HepG2 (cell line): ENCODE results near the gene APLNR.

Experiments used
- BCL6 ChIP-seq: IDR thresholded peaks from 2 replicates; pipeline ENCODE4 v1.6.1; 2016; ENCODE audit warnings: missing genetic modification reagents, missing compliant biosample characterization
- CEBPZ ChIP-seq: IDR thresholded peaks from 2 replicates; pipeline ENCODE4 v1.6.1; 2012; ENCODE audit warnings: low read length, improper control_type of control experiment
- CREB1 ChIP-seq, 2 experiments: fragments of 450-650 bp in 1 of 2; IDR thresholded peaks; 2 replicates each; pipeline ENCODE4 v1.6.1; 2016 to 2017; ENCODE audit warnings: control low read depth in 1 of 2, mild to moderate bottlenecking in 1 of 2, missing compliant biosample characterization in 1 of 2, missing genetic modification characterization in 1 of 2
- CTCF ChIP-seq: sonication (generic); formaldehyde crosslinking; IDR thresholded peaks from 2 replicates; pipeline ENCODE4 v1.5.0; 2020; ENCODE audit warnings: mild to moderate bottlenecking, missing genetic modification reagents, moderate library complexity
- FOXM1 ChIP-seq: sonication (generic); formaldehyde crosslinking; IDR thresholded peaks from 2 replicates; pipeline ENCODE4 v1.5.0; 2020; ENCODE audit warnings: missing genetic modification reagents
- NCOA1 ChIP-seq: sonication (generic); formaldehyde crosslinking; IDR thresholded peaks from 2 replicates; pipeline ENCODE4 v1.9.0; 2021; ENCODE audit warnings: missing genetic modification reagents
- NFKB2 ChIP-seq: sonication (generic); formaldehyde crosslinking; IDR thresholded peaks from 2 replicates; pipeline ENCODE4 v1.4.0; 2020; ENCODE audit warnings: missing genetic modification reagents, borderline replicate concordance
- POLR2A ChIP-seq, 2 experiments: IDR thresholded peaks; 2 replicates each; pipeline ENCODE4 v1.6.1; 2011; ENCODE audit warnings: low read depth in 2 of 2, low read length in 2 of 2, mild to moderate bottlenecking in 1 of 2, moderate library complexity in 1 of 2; ENCODE audit not compliant: insufficient read depth in 1 of 2
- SMARCC2 ChIP-seq: fragments of 450-650 bp; IDR thresholded peaks from 2 replicates; pipeline ENCODE4 v1.6.1; 2017; ENCODE audit warnings: antibody characterized with exemption, mild to moderate bottlenecking
- ZSCAN31 ChIP-seq: sonication (generic); formaldehyde crosslinking; IDR thresholded peaks from 2 replicates; pipeline ENCODE4 v1.5.0; 2020; ENCODE audit warnings: low read depth, mild to moderate bottlenecking, missing genetic modification reagents

- no peak for TF ChIP-seq FOXM1 (CRISPR knock-in tag)
- no peak for TF ChIP-seq POLR2A (IDR thresholded peaks at IDR 0.05; ENCODE audit: insufficient read depth in 1 of 2, low read depth in 2 of 2, low read length in 2 of 2)
- TF ChIP-seq CEBPZ, result no peak
- no peak for TF ChIP-seq CREB1 (IDR thresholded peaks at IDR 0.05)
- no peak for TF ChIP-seq CREB1 (CRISPR knock-in tag; IDR thresholded peaks at IDR 0.05)
- TF ChIP-seq CTCF (CRISPR knock-in tag), result no peak
- no peak for TF ChIP-seq NFKB2 (CRISPR knock-in tag)
- TF ChIP-seq ZSCAN31 (CRISPR knock-in tag), result no peak
- no peak for TF ChIP-seq BCL6 (CRISPR knock-in tag)
- no peak for TF ChIP-seq NCOA1
- no peak for TF ChIP-seq SMARCC2
These were observed 23.5 kb downstream of the APLNR start for GRCh38 chr11:57213342-57214097.
